ENCODE measurements around the gene PRKCH.

Gene PRKCH

GRCh38 chr14:61559641-61560201 is 238.3 kb downstream of the PRKCH start:
- H3K9ac ChIP-seq (ENCODE audit: low read depth, low read length) = no peak overlapping the region
- whole genome bisulfite sequencing = 95% methylated on average over 14 of the region's 14 CpGs

GRCh38 chr14:61560323-61560722 is 238.9 kb downstream of the PRKCH start:
- no peak overlapping the region for H3K4me3 ChIP-seq (ENCODE audit: low read length)
- H3K27me3 ChIP-seq (ENCODE audit: insufficient read depth, low read length) = no peaks in the 10 kb centered on the region
- H3K36me3 ChIP-seq (ENCODE audit: insufficient read depth, low read length) = no peaks in the 10 kb centered on the region
- 53% methylated on average over 3 of the region's 5 CpGs for WGBS
- no peaks in the 10 kb centered on the region for H3K9me3 ChIP-seq (ENCODE audit: insufficient read depth, low read depth, low read length)
- H3K27ac ChIP-seq (ENCODE audit: low read depth, low read length) = no peak overlapping the region
- no peak overlapping the region for H3K9ac ChIP-seq (ENCODE audit: low read depth, low read length)
- peaks cover 34% of the 10 kb centered on the region for H3K4me1 ChIP-seq (ENCODE audit: insufficient read depth, low read length)

More at GRCh38 chr14:61559641-61560201, 238.3 kb downstream of the PRKCH start:
- Histone ChIP-seq H3K27me3 (ENCODE audit: insufficient read depth, low read length) (no peaks in the 10 kb centered on the region), H3K27ac (ENCODE audit: low read depth, low read length) (no peak overlapping the region), H3K4me3 (ENCODE audit: low read length) (no peak overlapping the region), H3K4me1 (ENCODE audit: insufficient read depth, low read length) (peaks cover 30% of the 10 kb centered on the region), H3K9me3 (ENCODE audit: insufficient read depth, low read depth, low read length) (no peaks in the 10 kb centered on the region), H3K36me3 (ENCODE audit: insufficient read depth, low read length) (no peaks in the 10 kb centered on the region)

- Histone ChIP-seq H3K4me1 (ENCODE audit: insufficient read depth, low read length) (peaks cover 34% of the 10 kb centered on the region), H3K27me3 (ENCODE audit: insufficient read depth, low read length) (no peaks in the 10 kb centered on the region), H3K27ac (ENCODE audit: low read depth, low read length) (no peak overlapping the region), H3K36me3 (ENCODE audit: insufficient read depth, low read length) (no peaks in the 10 kb centered on the region), H3K9me3 (ENCODE audit: insufficient read depth, low read depth, low read length) (no peaks in the 10 kb centered on the region), H3K9ac (ENCODE audit: low read depth, low read length) (no peak overlapping the region), H3K4me3 (ENCODE audit: low read length) (no peak overlapping the region)
- 93% methylated on average over 1 of the region's 3 CpGs for WGBS
These were observed 239.7 kb downstream of the PRKCH start for GRCh38 chr14:61561104-61561503.

- no peak overlapping the region for H3K4me3 ChIP-seq (ENCODE audit: low read length)
- no peaks in the 10 kb centered on the region for H3K36me3 ChIP-seq (ENCODE audit: insufficient read depth, low read length)
- H3K9ac ChIP-seq (ENCODE audit: low read depth, low read length) = no peak overlapping the region
- H3K27me3 ChIP-seq (ENCODE audit: insufficient read depth, low read length) = no peaks in the 10 kb centered on the region
- WGBS = 79% methylated on average over 6 of the region's 8 CpGs
- H3K4me1 ChIP-seq (ENCODE audit: insufficient read depth, low read length) = peaks cover 34% of the 10 kb centered on the region
- no peaks in the 10 kb centered on the region for H3K9me3 ChIP-seq (ENCODE audit: insufficient read depth, low read depth, low read length)
- no peak overlapping the region for H3K27ac ChIP-seq (ENCODE audit: low read depth, low read length)
These were observed 240.4 kb downstream of the PRKCH start for GRCh38 chr14:61561657-61562276.

- 91% methylated on average over 7 of the region's 7 CpGs for WGBS
- Histone ChIP-seq H3K36me3 (ENCODE audit: insufficient read depth, low read length) (no peaks in the 10 kb centered on the region), H3K9ac (ENCODE audit: low read depth, low read length) (no peak overlapping the region), H3K27me3 (ENCODE audit: insufficient read depth, low read length) (no peaks in the 10 kb centered on the region), H3K27ac (ENCODE audit: low read depth, low read length) (0 out of 2 replicates have a peak overlapping the region, but pooled peaks have one; percentile 31), H3K4me1 (ENCODE audit: insufficient read depth, low read length) (peaks cover 34% of the 10 kb centered on the region), H3K9me3 (ENCODE audit: insufficient read depth, low read depth, low read length) (no peaks in the 10 kb centered on the region), H3K4me3 (ENCODE audit: low read length) (no peak overlapping the region)
These were observed 241.2 kb downstream of the PRKCH start for GRCh38 chr14:61562321-61563161.

- Histone ChIP-seq H3K9me3 (ENCODE audit: insufficient read depth, low read depth, low read length) (no peaks in the 10 kb centered on the region), H3K4me3 (ENCODE audit: low read length) (no peak overlapping the region), H3K4me1 (ENCODE audit: insufficient read depth, low read length) (peaks cover 38% of the 10 kb centered on the region), H3K27me3 (ENCODE audit: insufficient read depth, low read length) (no peaks in the 10 kb centered on the region), H3K36me3 (ENCODE audit: insufficient read depth, low read length) (no peaks in the 10 kb centered on the region), H3K27ac (ENCODE audit: low read depth, low read length) (no peak overlapping the region), H3K9ac (ENCODE audit: low read depth, low read length) (no peak overlapping the region)
- WGBS = 81% methylated on average over 7 of the region's 7 CpGs
These were observed 241.8 kb downstream of the PRKCH start for GRCh38 chr14:61563162-61563511.

- Histone ChIP-seq H3K27me3 (ENCODE audit: insufficient read depth, low read length) (peaks cover 6% of the 10 kb centered on the region; the same call in 1 of the 2 replicates), H3K27ac (ENCODE audit: low read depth, low read length) (no peak overlapping the region), H3K4me3 (ENCODE audit: low read length) (no peak overlapping the region), H3K4me1 (ENCODE audit: insufficient read depth, low read length) (peaks cover 45% of the 10 kb centered on the region), H3K36me3 (ENCODE audit: insufficient read depth, low read length) (no peaks in the 10 kb centered on the region), H3K9ac (ENCODE audit: low read depth, low read length) (no peak overlapping the region), H3K9me3 (ENCODE audit: insufficient read depth, low read depth, low read length) (no peaks in the 10 kb centered on the region)
- 89% methylated on average over 6 of the region's 6 CpGs for WGBS
These were observed 242.7 kb downstream of the PRKCH start for GRCh38 chr14:61563880-61564617.

DNA sequence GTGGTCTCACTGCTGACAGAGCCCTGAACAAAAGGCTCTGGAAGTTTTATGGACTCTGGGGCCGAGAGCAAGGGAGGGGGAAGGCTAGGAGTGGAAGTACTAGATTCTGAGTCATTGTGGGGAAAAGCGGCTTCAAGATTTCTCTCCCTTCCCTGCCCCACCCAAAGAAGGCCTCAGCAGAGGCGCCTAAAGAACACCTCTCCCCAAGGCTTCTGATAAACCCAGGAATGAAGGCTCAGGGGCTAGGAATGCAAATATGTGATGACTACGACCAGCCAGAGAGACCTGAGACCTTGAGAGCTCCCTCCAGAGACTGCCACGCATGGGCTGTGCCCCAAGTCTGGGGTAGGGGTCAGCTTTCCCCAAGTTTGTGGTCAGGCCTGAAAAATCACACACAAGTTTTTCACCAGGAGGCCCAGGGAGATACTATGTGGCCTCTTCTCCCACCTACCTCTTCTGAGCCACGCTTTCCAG is 243.3 kb downstream of the PRKCH start:
- Histone ChIP-seq H3K4me3 (ENCODE audit: low read length) (no peak overlapping the region), H3K9ac (ENCODE audit: low read depth, low read length) (no peak overlapping the region), H3K27ac (ENCODE audit: low read depth, low read length) (no peak overlapping the region), H3K4me1 (ENCODE audit: insufficient read depth, low read length) (peaks cover 51% of the 10 kb centered on the region), H3K9me3 (ENCODE audit: insufficient read depth, low read depth, low read length) (no peaks in the 10 kb centered on the region), H3K36me3 (ENCODE audit: insufficient read depth, low read length) (no peaks in the 10 kb centered on the region), H3K27me3 (ENCODE audit: insufficient read depth, low read length) (peaks cover 9% of the 10 kb centered on the region; the same call in 1 of the 2 replicates)
- WGBS = 65% methylated on average over 4 of the region's 6 CpGs

DNA sequence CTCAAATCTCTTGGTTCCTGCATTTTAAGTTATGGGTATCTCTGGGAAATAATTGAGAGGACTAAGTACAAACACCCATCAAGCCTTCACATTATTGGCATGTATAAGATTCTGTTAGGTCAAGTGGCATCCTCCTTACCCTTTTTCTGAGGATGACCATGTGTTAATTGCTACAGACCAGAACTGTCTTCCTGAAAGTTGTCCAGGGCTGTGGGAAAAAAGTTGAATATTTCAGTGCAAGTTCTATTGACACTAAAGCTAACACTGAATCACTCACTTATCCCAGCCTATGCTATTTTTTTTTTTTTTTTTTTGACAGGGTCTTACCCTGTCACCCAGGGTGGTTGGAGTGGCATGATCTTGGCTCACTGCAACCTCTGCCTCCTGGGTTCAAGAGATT is 243.8 kb downstream of the PRKCH start:
- Histone ChIP-seq H3K9ac (ENCODE audit: low read depth, low read length) (no peak overlapping the region), H3K4me3 (ENCODE audit: low read length) (no peak overlapping the region), H3K4me1 (ENCODE audit: insufficient read depth, low read length) (peaks cover 56% of the 10 kb centered on the region), H3K9me3 (ENCODE audit: insufficient read depth, low read depth, low read length) (no peaks in the 10 kb centered on the region), H3K27ac (ENCODE audit: low read depth, low read length) (no peak overlapping the region), H3K36me3 (ENCODE audit: insufficient read depth, low read length) (no peaks in the 10 kb centered on the region), H3K27me3 (ENCODE audit: insufficient read depth, low read length) (peaks cover 9% of the 10 kb centered on the region; the same call in 1 of the 2 replicates)

DNA sequence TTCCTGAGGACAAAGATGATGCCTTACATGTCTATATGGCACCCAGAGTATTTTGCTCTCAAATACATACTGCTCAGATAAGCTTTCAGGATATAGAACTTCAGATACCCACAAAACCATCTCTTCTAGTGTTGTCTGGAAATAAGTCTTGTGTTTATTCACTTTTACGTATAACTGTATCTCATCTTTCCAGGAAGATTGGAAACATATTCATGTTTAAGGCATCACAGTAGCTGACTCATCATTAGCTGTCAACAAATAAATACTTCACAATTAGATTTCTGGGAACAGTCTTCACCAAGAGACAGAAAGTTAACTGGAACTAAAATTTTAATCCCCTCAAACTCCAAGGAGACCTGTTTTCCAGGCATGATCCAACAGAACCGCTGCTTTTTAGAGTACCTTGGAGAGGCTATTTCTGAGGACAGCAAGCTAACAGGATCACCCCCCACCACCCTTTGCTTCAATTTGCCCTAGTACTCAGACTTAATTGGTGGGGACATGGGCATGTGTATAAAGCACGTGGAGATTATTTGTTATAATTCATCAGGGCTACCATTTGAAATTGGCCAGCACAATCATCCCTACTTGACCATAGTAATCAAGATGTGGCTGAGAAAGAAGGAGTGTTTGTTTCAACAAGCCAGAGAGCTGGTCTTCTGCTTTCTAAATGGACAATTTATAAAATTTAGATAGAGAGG is 244.6 kb downstream of the PRKCH start:
- H3K36me3 ChIP-seq (ENCODE audit: insufficient read depth, low read length) = no peaks in the 10 kb centered on the region
- no peak overlapping the region for H3K4me3 ChIP-seq (ENCODE audit: low read length)
- H3K9me3 ChIP-seq (ENCODE audit: insufficient read depth, low read depth, low read length) = no peaks in the 10 kb centered on the region
- H3K27me3 ChIP-seq (ENCODE audit: insufficient read depth, low read length) = peaks cover 9% of the 10 kb centered on the region; the same call in 1 of the 2 replicates
- H3K9ac ChIP-seq (ENCODE audit: low read depth, low read length) = no peak overlapping the region
- 93% methylated on average over 3 of the region's 3 CpGs for WGBS
- H3K4me1 ChIP-seq (ENCODE audit: insufficient read depth, low read length) = peaks cover 60% of the 10 kb centered on the region
- no peak overlapping the region for H3K27ac ChIP-seq (ENCODE audit: low read depth, low read length)
